K562 treated with DMSO at 1 percent for 24 hours (cell line): ENCODE data around the gene ALKBH6. TPM values are rescaled to one million over a fixed set of nuclear protein-coding genes. Genes with fewer than 3 reads are reported as not detected.

ENCODE experiments used
- total RNA-seq: library from RNA; unstranded; fragments of 300-600 nt; gene quantifications from 2 replicates; pipeline ENCODE4 v1.2.3, GENCODE V29; 2022; ENCODE audit warnings: low read depth; ENCODE audit not compliant: insufficient read depth

The ALKBH6 gene
- total RNA-seq: 49.2 and 50.7 TPM in 2 replicates

DNA sequence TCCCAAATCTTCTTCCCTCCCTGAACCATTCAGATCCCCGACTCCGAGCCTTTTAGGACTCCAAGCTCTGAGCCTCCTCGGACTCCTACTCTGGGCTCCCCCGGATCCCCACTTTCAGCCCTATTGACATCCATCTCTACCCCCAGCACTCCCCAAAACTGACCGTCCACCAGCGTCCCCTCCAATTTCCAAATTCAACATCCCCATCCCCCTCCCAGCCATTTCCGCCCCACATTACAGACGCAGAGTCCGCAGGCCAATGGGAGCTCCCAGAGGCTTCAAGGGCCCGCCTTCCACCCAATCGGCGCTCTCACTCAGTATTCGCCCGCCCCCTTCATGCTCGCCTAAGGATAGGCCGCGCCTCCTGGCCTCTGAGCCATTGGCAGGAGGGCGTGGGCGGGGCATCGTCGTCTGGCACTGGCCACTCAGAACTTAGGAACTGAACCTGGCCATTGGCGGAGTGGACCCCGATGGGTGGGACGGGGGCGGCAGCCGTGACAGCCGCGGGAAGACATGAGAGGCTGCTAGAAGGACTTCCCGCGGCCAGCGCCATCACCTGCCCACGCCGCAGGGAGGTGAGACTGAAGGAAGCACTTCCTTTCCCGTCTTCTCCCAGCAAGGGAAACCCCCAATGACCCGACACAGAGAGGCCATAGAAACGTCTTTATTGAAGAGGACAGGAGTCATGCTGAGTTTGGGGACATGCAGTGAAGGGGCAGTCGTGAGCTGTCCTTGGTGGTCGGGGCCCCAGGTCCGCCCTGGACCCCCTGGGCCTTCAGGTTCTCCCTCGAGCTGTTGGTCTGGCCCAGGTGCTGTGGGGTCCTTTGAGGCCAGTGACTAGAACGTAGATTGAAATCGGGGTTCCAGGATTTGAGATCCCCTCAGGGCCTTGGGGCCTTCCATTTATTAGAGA lies at the start of gene ALKBH6:
Gene ALKBH6 (minus strand): TSS at position 202 of the 913 bp plus-strand sequence. CDS start 816 bp downstream, outside the sequence.

DNA sequence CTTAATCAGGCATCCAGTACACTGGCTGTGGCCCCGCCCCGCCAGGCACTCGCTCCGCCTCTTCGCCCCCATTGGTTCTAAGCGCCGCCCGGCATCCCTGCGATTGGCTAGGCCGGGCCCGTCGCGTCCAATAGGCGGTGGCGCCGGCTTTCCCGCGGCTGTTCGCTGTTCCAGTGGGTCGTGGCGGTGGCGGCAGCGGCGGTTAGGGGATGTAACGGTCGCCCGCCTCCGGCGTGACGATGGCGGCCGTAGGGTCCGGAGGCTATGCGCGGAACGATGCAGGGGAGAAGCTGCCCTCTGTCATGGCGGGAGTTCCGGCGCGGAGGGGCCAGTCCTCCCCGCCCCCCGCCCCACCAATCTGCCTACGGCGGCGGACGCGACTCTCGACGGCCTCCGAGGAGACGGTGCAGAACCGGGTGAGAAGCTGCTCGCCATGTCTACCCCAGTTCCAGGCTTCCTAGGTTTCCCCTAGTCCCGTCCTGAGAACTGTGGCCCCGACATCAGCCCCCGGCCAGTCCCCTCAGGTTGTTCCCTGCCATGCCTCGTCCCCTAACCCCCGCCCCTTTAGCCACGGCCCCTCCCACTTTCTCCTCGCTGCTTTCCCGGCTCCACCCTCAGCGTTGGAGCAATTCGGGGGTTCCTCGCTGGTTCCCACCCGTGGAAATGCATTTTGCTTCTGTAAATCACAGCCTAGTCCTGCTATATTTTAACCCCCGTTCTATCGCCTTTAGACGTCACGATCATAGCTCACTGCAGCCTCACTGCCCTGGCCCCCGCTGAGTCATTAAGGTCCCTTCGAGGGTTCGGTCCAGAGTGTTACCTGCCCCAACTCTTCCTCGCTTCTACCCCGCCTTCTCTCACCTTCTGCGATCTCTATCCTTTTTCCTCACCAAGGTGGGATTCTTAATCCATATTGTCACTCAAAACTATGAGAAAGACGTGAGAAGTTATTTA lies 41.0 kb upstream of the ALKBH6 start, which contains the start of gene WDR62:
Gene WDR62 (plus strand): TSS at position 165 of the 954 bp plus-strand sequence. CDS start 75 bp downstream, at position 240.

DNA sequence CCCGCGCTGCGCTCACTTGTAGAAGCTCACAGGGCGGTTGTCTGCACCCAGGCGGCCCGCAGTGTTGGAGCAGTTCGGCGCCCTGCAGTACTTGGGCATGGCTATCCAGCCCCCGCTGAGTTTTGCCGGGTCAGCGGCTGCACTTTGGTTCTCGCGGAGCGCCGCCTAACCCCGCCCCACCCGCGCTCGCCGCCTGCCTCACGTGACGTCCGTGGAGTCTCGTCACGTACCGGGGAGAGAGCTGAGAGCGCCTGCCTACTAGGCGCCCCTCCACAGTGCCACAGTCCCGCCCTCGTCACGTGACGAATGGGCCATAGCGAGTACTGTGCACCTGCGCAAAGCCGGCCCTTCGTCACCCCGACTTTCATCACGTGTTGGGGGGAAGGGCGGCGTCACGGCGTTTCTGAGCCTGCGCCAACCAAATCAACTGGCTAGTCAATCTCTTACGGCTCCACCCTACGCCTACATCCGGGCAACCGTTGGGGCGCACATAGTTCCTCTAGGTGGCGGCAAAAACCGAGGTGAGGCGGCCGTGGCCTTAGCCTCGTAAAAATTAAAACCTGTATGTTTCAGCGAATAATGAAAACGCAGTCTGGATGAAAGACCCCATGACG lies 40.2 kb upstream of the ALKBH6 start, which contains the start of gene THAP8:
Gene THAP8 (minus strand): TSS at position 167 of the 614 bp plus-strand sequence. CDS start 68 bp downstream, at position 99.

DNA sequence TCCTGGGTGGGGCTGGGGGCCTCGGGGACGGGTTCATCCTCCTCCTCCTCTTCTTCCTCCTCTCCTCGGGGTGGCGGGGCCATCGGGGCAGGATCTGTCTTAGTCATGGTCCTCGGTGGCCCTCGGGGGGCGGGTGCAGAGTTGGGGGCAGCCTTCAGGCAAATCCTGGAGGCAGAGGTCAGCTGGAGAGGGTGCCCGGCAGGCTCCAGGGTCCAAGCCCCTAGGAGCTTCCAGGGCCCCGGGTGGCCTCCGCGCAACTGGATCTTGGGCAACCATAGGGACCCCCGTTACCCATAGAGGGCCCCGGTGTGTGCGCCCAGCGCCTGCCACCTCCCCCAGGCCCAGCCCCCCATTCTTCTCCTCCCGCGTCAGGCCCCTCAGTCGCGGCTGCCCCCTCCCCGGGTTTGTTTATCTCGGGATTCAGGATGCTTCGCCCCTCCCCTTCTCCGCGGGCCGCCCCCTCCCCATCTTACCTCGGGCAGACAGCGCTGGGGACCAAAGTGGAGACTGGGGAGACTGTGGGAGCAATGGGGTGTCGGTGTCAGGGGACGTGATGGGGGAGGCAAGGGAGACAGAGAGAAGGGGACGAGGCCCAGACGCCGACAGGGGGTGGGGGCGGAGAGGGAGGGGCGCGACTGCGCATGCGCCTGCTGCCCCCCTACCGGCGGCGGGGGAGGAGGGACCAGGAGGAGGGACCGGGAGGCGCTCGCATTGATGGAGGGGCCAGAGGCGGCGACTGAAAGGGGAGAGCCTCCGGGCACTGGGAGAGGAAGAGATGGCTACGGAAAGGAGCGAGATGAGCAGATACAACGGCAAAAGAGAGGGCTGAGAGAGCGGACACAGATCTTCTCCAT lies 18.5 kb upstream of the ALKBH6 start, which contains the start of gene CLIP3:
Gene CLIP3 (minus strand): TSS at position 623 of the 854 bp plus-strand sequence. CDS start 516 bp downstream, at position 107.

DNA sequence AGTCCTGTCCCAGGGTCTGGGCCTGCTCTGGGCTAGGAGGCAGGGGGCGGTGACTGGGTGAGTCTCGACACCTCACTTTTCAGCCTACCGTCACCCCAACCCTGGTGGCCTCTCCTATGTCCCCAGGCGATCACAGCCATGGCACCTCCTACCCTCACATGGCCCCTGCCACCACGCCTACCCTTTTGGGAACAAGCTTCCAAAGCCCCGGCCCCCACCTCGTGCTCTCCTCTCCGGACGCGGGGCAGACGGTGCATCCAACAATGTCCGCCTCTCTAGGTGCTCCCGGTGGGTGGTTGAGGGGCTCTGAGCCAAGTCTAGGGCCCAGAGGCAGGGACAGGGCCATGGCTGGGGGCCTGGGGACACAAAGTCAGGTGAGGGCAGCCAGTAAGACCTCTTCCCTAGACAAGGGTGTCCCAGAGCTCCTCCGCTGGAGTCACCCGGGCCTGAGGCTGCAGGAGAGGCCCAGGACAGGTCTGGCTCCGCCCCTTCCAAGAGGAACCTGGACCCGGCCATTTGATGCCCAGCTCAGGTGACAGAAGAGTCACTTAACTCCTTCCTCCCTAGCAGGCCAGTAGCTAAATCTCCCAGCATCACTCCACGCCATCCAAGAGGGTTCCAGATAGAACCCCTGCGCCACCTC lies 5.6 kb downstream of the ALKBH6 start, which contains the start of gene SYNE4:
Gene SYNE4 (minus strand): TSS at position 478 of the 643 bp plus-strand sequence. CDS start 132 bp downstream, at position 346.

DNA sequence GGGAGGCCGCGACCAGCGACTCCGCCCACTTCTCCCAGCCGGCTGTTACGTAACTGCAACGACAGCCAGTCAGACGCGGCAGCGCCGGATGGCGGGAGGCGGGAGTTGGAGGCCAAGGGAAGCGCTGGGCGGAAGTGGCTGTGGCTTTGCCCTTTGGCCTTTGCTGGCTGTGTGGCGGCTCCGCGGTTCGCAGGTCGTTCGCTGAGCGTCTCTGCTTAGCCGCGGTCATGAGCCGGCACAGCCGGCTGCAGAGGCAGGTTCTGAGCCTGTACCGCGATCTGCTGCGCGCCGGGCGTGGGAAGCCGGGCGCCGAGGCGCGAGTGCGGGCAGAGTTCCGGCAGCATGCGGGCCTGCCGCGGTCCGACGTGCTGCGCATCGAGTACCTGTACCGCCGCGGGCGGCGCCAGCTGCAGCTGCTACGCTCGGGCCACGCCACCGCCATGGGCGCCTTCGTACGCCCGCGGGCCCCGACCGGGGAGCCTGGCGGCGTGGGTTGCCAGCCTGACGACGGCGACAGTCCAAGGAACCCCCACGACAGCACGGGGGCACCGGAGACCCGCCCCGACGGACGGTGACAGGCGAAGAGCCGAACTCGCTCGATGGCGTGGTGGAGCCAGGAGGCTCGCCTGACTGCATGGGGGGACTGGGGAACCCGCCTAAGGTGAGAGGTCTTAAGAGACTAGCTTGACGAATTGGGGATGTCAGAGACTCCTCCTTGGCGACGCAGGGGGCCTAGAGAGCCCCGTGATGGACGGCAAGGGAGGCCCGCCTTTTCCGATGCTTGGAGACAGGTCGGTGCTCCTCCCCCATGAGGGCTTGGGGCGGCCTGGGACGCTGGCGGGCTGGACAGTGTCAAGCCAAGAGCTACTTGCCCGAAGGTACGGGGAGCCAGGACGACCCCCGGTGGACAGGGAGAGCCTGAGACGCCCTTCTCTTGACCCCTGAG lies 18.7 kb downstream of the ALKBH6 start, which contains the start of gene SDHAF1:
Gene SDHAF1 (plus strand): TSS at position 141 of the 946 bp plus-strand sequence. CDS start 87 bp downstream, at position 228.

Other genes starting within 250 kb of the ALKBH6 start
- 5.7 and 6.1 TPM in 2 replicates for gene ARHGAP33, start 238.6 kb downstream of the ALKBH6 start, total RNA-seq
- not detected in 2 replicates for gene PRODH2, start 201.4 kb downstream of the ALKBH6 start, total RNA-seq
- 2.2 and 2.4 TPM in 2 replicates for gene NPHS1, start 161.7 kb downstream of the ALKBH6 start, total RNA-seq
- 0.24 TPM in 1 of 2 replicates, not detected in the other for gene KIRREL2, start 157.3 kb downstream of the ALKBH6 start, total RNA-seq
- gene APLP1, start 145.6 kb downstream of the ALKBH6 start, total RNA-seq: 21.4 and 23.2 TPM in 2 replicates
- gene NFKBID, start 113.7 kb downstream of the ALKBH6 start, total RNA-seq: 6.9 and 7.5 TPM in 2 replicates
- not detected in 2 replicates for gene HCST, start 111.7 kb downstream of the ALKBH6 start, total RNA-seq
- 24.5 and 26.3 TPM in 2 replicates for gene TYROBP, start 105.9 kb downstream of the ALKBH6 start, total RNA-seq
- 0.32 and 0.80 TPM in 2 replicates for gene LRFN3, start 77.8 kb downstream of the ALKBH6 start, total RNA-seq
- gene SDHAF1, start 19.0 kb downstream of the ALKBH6 start, total RNA-seq: 65.0 and 68.6 TPM in 2 replicates
- 0.51 TPM in 1 of 2 replicates, not detected in the other for gene SYNE4, start 5.4 kb downstream of the ALKBH6 start, total RNA-seq
- 1.1 and 7.2 TPM in 2 replicates for gene CLIP3, start 18.7 kb upstream of the ALKBH6 start, total RNA-seq
- 8.1 and 8.7 TPM in 2 replicates for gene THAP8, start 40.1 kb upstream of the ALKBH6 start, total RNA-seq
- gene WDR62, start 40.7 kb upstream of the ALKBH6 start, total RNA-seq: 40.2 and 43.2 TPM in 2 replicates
- 0.70 TPM in 1 of 2 replicates, not detected in the other for gene OVOL3, start 96.9 kb upstream of the ALKBH6 start, total RNA-seq
- 89.6 and 182 TPM in 2 replicates for gene POLR2I, start 100.7 kb upstream of the ALKBH6 start, total RNA-seq
- gene TBCB, start 101.3 kb upstream of the ALKBH6 start, total RNA-seq: 112 and 130 TPM in 2 replicates
- 307 and 326 TPM in 2 replicates for gene CAPNS1, start 125.9 kb upstream of the ALKBH6 start, total RNA-seq
- not detected in 2 replicates for gene COX7A1, start 138.2 kb upstream of the ALKBH6 start, total RNA-seq
- gene ZNF565, start 200.5 kb upstream of the ALKBH6 start, total RNA-seq: 0.51 and 1.1 TPM in 2 replicates
- 26.4 and 32.6 TPM in 2 replicates for gene ZNF146, start 200.9 kb upstream of the ALKBH6 start, total RNA-seq